SK-N-SH (cell line): Measurements from ENCODE around the gene ABCD1. TPM values are rescaled to one million over a fixed set of nuclear protein-coding genes. Genes with fewer than 3 reads are reported as not detected.

ENCODE experiments used
- CTCF ChIA-PET: fragments of 300-600, 350-600 bp; formaldehyde crosslinking; extraction: SDS; loops from one replicate; lab custom pipeline; 2021; lab: Yijun Ruan, JAX
- POLR2A ChIA-PET: fragments of 350-600 bp; sonication (Branson Sonifier 250); formaldehyde crosslinking; extraction: SDS; loops from one replicate; lab custom pipeline; 2020; ENCODE audit warnings: antibody characterized with exemption, inconsistent platforms; lab: Yijun Ruan, JAX
- DNase-seq: peaks from one replicate; pipeline ENCODE4 v3.0.0; 2012
- H2AFZ ChIP-seq: fragments of 200-600 bp; sonication (generic); 2 replicates; pipeline ENCODE4 v1.8.1; 2016; ENCODE audit warnings: antibody characterized with exemption, mild to moderate bottlenecking, low read depth
- H3F3A ChIP-seq: fragments of 200-600 bp; sonication (generic); replicated peaks from 2 replicates; pipeline ENCODE3; 2016; ENCODE audit warnings: antibody characterized with exemption, mild to moderate bottlenecking; ENCODE audit not compliant: insufficient read depth
- H3K27ac ChIP-seq, 2 experiments: fragments of 200-500 bp in 1 of 2; fragments of 200-600 bp in 1 of 2; sonication (Bioruptor generic) in 1 of 2; sonication (generic), shearing (Covaris generic) in 1 of 2; 2 replicates each; pipeline versions ENCODE4 v1.5.1 to v1.6.1; 2014 to 2016; ENCODE audit warnings: low read depth in 2 of 2, inconsistent platforms in 1 of 2, low read length in 1 of 2, mild to moderate bottlenecking in 1 of 2, mixed read lengths in 1 of 2
- H3K27me3 ChIP-seq: fragments of 200-600 bp; sonication (generic), shearing (Covaris generic); 2 replicates; pipeline ENCODE4 v1.6.1; 2016; ENCODE audit warnings: mixed run types; ENCODE audit not compliant: insufficient read depth
- H3K36me3 ChIP-seq, 2 experiments: fragments of 200-500 bp in 1 of 2; fragments of 200-600 bp in 1 of 2; sonication (Bioruptor generic) in 1 of 2; sonication (generic) in 1 of 2; replicated peaks in 1 of 2; 2 replicates each; pipeline versions ENCODE3 to v1.5.1; 2014 to 2016; ENCODE audit warnings: low read length in 1 of 2, mild to moderate bottlenecking in 1 of 2; ENCODE audit not compliant: insufficient read depth in 2 of 2, control insufficient read depth in 1 of 2
- H3K4me1 ChIP-seq, 2 experiments: fragments of 200-500 bp in 1 of 2; fragments of 200-600 bp in 1 of 2; sonication (Bioruptor generic) in 1 of 2; sonication (generic), shearing (Covaris generic) in 1 of 2; 2 replicates each; pipeline versions ENCODE4 v1.5.1 to v1.6.1; 2014 to 2016; ENCODE audit warnings: low read depth in 1 of 2, low read length in 1 of 2, mixed run types in 1 of 2; ENCODE audit not compliant: insufficient read depth in 2 of 2, control insufficient read depth in 1 of 2
- H3K4me2 ChIP-seq: fragments of 200-600 bp; sonication (generic), shearing (Covaris generic); 2 replicates; pipeline ENCODE4 v1.6.1; 2017; ENCODE audit warnings: mixed run types
- H3K4me3 ChIP-seq, 2 experiments: fragments of 200-500 bp in 1 of 2; fragments of 200-600 bp in 1 of 2; sonication (Bioruptor generic) in 1 of 2; sonication (generic), shearing (Covaris generic) in 1 of 2; 2 replicates each; pipeline versions ENCODE4 v1.5.1 to v1.8.1; 2014 to 2016; ENCODE audit warnings: low read depth in 2 of 2, inconsistent platforms in 1 of 2, low read length in 1 of 2, mild to moderate bottlenecking in 1 of 2, mixed read lengths in 1 of 2, moderate library complexity in 1 of 2
- H3K79me2 ChIP-seq: fragments of 200-600 bp; sonication (generic); 2 replicates; pipeline ENCODE4 v1.8.1; 2017; ENCODE audit warnings: mild to moderate bottlenecking; ENCODE audit not compliant: insufficient read depth
- H3K9ac ChIP-seq: fragments of 200-600 bp; sonication (generic); 2 replicates; pipeline ENCODE4 v1.6.1; 2017; ENCODE audit warnings: mixed run types
- H3K9me2 ChIP-seq: fragments of 200-600 bp; sonication (generic); 2 replicates; pipeline ENCODE4 v1.6.1; 2017; ENCODE audit warnings: mixed run types
- H3K9me3 ChIP-seq: fragments of 200-600 bp; sonication (generic); 2 replicates; pipeline ENCODE4 v1.6.1; 2017; ENCODE audit warnings: mixed run types, mild to moderate bottlenecking, moderate library complexity
- H4K20me1 ChIP-seq: fragments of 200-600 bp; sonication (generic); 2 replicates; pipeline ENCODE4 v1.6.1; 2017; ENCODE audit warnings: mild to moderate bottlenecking, mixed run types; ENCODE audit not compliant: insufficient read depth
- CTCF ChIP-seq: fragments of 200-600 bp; sonication (generic); IDR thresholded peaks from 2 replicates; pipeline ENCODE4 v1.6.1; 2017; ENCODE audit warnings: antibody characterized with exemption, mild to moderate bottlenecking, moderate library complexity
- EP300 ChIP-seq, 2 experiments: IDR thresholded peaks; 2 replicates each; pipeline versions ENCODE4 v1.4.0 to v1.6.1; 2012; ENCODE audit warnings: borderline replicate concordance in 1 of 2, low read depth in 1 of 2, low read length in 1 of 2
- FOXJ3 ChIP-seq: sonication (generic); formaldehyde crosslinking; IDR thresholded peaks from 2 replicates; pipeline ENCODE4 v1.5.1; 2020; ENCODE audit warnings: mild to moderate bottlenecking, missing genetic modification reagents
- IRF3 ChIP-seq: fragments of 150-350 bp; IDR thresholded peaks from 2 replicates; pipeline ENCODE4 v1.6.1; 2016; ENCODE audit warnings: mild to moderate bottlenecking, low read depth, low read length
- RFX5 ChIP-seq: IDR thresholded peaks from 2 replicates; pipeline ENCODE4 v1.6.1; 2012; ENCODE audit warnings: mild to moderate bottlenecking, improper control_type of control experiment, low read length
- RXRA ChIP-seq: IDR thresholded peaks from 2 replicates; pipeline ENCODE4 v1.4.0; 2012; ENCODE audit warnings: low read depth, mild to moderate bottlenecking, borderline replicate concordance
- SIN3A ChIP-seq: IDR thresholded peaks from 2 replicates; pipeline ENCODE4 v1.6.1; 2012; ENCODE audit warnings: low read depth, mild to moderate bottlenecking, low read length, moderate library complexity, borderline replicate concordance
- USF1 ChIP-seq: IDR thresholded peaks from 2 replicates; pipeline ENCODE4 v1.4.0; 2012; ENCODE audit warnings: low read depth, borderline replicate concordance
- YY1 ChIP-seq: IDR thresholded peaks from 2 replicates; pipeline ENCODE4 v1.4.0; 2012; ENCODE audit warnings: low read depth, mild to moderate bottlenecking
- ZBTB33 ChIP-seq: IDR thresholded peaks from 2 replicates; pipeline ENCODE4 v1.4.0; 2012; ENCODE audit warnings: low read depth, borderline replicate concordance
- WGBS: methylation state at CpG from one replicate; pipeline ENCODE4 v1.1.6; 2017; ENCODE audit warnings: low lambda C conversion rate; 5-methylcytosine and 5-hydroxymethylcytosine counted together
- polyA plus RNA-seq, 3 experiments: library from polyadenylated mRNA; depleted of rRNA; stranded (reverse); fragments of >200 nt; gene quantifications; 2 replicates each; pipeline ENCODE4 v1.2.3, GENCODE V29; 2012

ABCD1 gene
- polyA plus RNA-seq, 1 of the 3 experiments (the other 2 are of a cell fraction) = 7.9 TPM

GRCh38 chrX:153784325-153784967, 59.8 kb downstream of the ABCD1 start:
- no peak overlapping the region for H3K4me2 ChIP-seq
- H3K9ac ChIP-seq = no peak overlapping the region
- no peaks in the 10 kb centered on the region for H3K9me3 ChIP-seq
- TF ChIP-seq FOXJ3 (CRISPR knock-in tag) (no peak), SIN3A (no peak), EP300 (IDR thresholded peaks at IDR 0.05; ENCODE audit: borderline replicate concordance in 1 of 2, low read depth in 1 of 2, low read length in 1 of 2) (no peak), RFX5 (no peak), USF1 (no peak), CTCF (no peak), YY1 (no peak), ZBTB33 (no peak), RXRA (no peak), IRF3 (no peak)
- no peaks in the 10 kb centered on the region for H3F3A ChIP-seq
- H3K36me3 ChIP-seq = peaks cover 0 to 6% of the 10 kb centered on the region in 2 experiments
- no peaks in the 10 kb centered on the region for H3K79me2 ChIP-seq
- H3K27ac ChIP-seq = peak overlapping the region in 1 of 2 experiments; percentile 50; a peak in 2 of 4 replicates
- H4K20me1 ChIP-seq = no peaks in the 10 kb centered on the region
- H3K4me1 ChIP-seq = peaks cover 0 to 19% of the 10 kb centered on the region in 2 experiments; a peak in 1 of 4 replicates
- no peaks in the 10 kb centered on the region for H3K9me2 ChIP-seq
- POLR2A ChIA-PET = no interaction called here
- 100% methylated on average over 2 of the region's 27 CpGs for WGBS
- H3K4me3 ChIP-seq = no peak overlapping the region
- CTCF ChIA-PET = interaction anchor here (1.0 to 1.5 kb wide), 2 partner anchors 21 to 168 kb away, joined by 3 to 4 read pairs; no protein-coding TSS in a partner anchor
- no peak overlapping the region for H2AFZ ChIP-seq
- no peak for DNase-seq
- peaks cover 7% of the 10 kb centered on the region; the same call in 1 of the 2 replicates for H3K27me3 ChIP-seq
